GM19238 (cell line): ENCODE results near the gene RPP25L.

Experiments used
- DNase-seq: peaks from one replicate; pipeline ENCODE4 v3.0.0; 2011; ENCODE audit warnings: low spot score; ENCODE audit not compliant: insufficient read length

Gene RPP25L

DNA sequence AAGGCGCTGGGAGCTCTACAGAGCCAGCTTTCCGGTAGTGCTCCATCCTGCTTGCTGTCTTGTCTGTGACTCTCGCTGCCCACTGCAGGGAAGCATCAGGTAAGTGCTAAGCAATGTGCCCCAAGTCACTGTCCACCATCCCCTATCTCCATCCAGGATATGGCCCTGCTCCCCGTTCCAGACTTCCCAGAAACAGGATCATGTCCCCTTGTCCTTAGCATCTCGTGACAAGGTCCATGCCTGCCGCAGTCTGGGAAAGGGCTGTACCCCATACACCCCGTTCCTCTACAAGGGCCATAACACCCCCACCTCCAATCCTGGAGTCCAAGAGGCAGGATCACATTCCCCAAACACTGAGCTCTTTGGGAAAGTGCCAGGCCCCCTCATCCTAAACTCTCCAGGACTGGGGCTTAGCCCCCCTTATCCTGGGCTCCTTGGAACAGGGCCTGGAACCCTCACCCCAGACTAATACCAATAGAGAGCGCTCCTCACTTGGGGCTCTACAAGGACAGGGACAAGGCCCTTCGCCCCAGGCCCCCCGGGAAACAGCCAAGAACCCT, 566 bp downstream of the RPP25L start:
- no peak for DNase-seq

DNA sequence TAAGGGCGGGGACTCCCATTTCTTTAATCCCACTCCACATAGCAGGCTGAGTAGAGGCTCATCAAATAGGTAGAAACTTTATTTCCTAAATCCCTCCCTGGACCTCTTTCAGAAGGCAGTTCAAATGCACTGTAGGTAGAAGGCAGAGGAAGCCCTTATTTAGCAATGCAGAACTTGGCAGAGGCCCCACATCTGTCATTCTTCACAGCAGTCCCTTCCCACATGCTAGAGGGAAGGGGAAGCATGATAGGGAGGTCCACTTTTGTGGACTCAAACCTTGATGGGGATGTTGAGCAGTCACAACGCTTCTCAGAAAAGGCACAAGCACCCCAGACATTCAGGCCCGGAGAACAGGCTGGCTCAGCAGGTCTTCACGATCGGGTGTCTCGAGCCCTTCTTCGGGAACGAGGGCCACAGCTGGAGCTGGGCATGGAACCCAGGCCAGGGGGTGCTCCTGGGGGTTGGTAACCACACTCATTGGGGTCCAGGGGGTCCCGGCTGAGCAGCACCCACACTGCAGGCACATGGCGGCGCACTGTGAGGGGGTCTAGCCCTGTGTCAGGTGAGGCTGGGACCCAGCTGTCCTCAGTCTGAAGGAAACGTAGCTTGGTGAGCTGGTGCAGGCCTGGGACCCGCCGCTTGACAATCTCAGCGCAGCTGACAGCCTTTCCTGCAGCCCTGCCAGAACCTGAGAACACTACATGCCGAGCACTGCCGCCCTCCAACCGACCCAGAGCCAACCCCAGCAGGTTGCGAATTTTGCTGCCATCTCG, 1.3 kb downstream of the RPP25L start:
- no peak for DNase-seq

DNA sequence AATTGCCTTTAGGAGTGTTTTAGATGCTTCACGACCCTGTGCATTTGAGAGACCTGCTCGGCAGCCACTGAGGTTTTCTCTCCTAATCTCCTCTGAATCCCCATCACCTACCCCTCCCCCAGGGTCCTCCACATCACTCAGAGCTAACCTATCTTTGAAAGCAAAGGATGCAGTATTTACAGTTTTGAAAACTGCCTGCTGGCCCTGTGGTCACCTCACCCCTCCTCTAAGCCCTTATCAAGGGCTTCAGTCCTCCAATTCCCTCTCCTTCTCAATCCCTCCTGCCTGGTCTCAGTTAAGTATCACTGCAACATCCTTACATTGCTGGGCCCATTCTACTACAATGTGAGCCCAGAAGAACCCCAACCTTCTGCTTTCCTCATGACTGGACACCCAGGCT, 4.6 kb downstream of the RPP25L start:
- DNase-seq: no peak

DNA sequence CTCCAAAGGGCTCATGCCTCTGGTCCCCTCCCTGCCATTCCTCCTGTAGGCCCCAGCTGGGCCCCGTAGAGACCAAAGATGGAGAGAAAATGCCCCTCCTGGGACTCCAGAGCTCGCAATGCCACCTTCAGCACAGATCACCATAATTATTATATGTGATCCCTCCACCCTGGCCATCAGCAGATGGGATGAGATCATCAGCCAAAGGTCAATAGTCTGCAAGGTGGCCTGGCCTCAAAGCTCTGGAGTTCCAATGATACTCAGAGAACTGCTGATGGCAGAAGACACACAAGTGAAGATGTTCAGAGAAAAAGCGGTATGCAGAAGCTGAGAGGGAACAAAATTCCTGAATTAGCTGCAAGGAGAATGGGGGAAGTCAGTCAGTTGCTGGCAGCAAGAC, 5.0 kb downstream of the RPP25L start:
- no peak for DNase-seq

GRCh38 chr9:34606190-34606589, 5.7 kb downstream of the RPP25L start:
- no peak for DNase-seq

DNA sequence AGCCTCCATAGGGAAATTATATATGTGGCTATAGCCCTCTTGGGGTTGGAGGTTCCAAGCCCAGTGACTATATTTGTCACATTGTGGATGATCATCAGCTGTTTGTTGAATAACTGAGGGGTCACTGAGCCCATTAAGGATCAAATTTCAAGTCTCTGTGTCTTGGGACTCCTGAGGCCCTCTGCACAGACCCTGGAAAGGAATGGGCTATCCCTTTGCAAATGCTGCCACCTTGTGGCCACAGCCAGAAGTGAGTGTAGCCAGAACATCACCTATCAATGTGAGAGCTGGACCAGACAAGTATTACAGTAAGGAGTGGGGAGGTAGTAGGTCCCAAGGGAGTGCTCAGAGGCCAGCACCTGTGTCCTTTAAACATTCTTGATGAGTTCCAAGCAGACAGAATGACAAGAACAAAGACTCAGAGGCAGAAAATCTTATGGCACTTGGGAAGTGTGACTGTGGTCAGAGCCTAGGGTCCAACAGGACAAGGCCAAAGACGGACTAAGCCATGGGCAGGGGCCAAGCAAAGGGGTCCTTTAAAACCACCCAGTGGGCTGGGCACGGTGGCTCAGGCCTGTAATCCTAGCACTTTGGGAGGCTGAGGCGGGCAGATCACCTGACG, 8.2 kb downstream of the RPP25L start:
- DNase-seq: peak; percentile 75

DNA sequence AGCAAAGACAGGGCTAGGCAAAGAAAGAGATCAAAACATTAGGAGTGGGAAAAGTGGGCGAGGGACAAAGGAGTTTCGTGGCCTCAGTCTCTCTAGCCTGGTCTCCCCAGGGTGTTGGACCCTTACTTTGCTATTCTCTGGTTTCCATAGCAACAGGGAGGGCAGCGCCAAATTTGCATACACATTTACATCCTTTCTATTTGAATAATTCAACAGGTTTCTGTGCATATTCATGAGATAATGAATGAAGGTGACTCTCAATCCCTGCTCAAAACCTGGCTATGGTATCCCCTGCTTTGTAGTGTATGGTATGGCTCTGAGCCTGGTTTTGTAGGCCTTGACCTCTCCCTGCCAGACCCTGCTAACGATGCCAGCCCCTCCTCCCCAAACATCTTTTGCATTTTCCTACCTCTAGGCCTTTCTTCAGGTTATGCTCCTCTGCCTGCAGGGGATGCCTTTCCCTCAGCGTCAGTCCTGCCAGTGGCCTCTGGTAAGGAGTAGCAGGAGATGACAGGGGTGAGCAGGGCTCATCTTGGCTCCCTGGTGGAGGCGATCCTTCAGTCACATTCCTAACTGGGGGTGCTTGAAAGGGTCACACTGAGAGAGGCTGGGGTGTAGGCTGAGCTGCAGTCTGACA, 9.8 kb downstream of the RPP25L start:
- no peak for DNase-seq

DNA sequence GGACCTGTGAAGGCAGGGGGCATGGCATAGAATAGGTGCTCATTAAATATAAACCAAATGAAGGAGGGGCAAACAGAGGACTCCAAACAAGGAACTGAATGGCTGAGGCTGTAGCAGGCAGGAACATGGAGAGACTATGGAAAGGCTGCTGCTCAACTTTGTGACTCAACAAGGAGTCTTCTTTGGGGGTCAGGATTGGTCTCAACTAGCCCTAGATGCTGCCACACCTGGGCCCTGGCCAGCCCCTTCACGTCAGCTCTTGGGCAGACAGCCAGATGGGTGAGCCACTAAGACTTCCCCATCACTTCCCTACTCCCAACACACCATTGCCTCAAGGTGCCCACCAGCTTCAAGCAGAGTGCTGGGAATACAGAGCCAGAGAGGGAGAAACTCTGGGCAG, 11.0 kb downstream of the RPP25L start:
- no peak for DNase-seq

- no peak for DNase-seq
Observed at GRCh38 chr9:34599546-34599945, 12.4 kb downstream of the RPP25L start.

DNA sequence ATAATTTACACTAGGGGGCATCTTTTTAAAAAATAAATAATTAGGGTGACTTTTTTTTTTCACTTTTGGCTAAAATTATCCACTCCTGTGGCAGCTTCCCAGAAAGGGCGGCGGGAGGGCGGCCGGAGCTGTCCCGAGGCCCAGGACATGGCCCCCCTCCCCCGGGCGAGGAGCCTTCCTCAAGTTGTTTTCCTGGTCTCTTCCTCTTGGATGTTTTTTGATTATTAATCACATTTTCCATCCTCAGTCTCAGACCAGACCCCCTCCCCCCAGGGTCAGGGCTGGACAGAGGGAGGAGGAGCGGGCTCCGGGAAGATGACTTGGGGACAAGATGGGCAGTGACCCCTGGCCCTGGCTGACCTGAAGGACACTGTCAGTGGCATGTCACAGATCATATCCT, 17.7 kb downstream of the RPP25L start:
- DNase-seq: no peak

DNA sequence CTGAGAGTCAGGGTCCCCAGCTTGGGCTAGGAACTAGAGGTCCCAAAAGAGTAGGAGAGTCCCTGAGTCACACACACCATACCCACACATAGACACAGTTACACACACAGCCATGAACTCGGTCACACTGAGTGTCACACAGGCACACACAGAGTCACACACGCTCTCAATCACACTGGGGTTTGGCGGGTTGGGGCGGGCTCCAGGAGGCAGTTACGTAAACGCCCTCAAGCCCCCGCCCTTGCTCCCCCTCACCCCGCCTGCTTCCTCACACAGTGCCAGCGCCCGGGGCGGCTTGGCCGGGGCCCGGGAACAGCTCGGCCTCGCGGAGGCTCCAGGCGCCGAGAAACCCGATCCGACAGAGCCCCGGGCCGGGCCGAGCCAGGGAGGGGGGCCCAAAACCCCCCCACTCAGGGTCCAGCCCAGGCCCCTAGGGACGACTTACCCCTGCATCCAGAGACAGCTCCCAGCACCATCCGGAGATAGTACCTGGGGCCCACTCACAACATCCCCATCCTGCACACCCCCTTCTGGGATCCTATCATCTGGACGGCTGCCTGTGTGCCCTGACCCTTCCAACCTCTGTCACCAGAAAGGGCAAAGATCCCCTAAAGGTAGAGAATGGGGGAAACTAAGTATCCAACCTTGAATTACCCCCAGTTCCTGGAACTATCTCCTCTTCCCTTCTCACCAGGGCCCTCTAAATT, 18.8 kb downstream of the RPP25L start:
- no peak for DNase-seq

DNA sequence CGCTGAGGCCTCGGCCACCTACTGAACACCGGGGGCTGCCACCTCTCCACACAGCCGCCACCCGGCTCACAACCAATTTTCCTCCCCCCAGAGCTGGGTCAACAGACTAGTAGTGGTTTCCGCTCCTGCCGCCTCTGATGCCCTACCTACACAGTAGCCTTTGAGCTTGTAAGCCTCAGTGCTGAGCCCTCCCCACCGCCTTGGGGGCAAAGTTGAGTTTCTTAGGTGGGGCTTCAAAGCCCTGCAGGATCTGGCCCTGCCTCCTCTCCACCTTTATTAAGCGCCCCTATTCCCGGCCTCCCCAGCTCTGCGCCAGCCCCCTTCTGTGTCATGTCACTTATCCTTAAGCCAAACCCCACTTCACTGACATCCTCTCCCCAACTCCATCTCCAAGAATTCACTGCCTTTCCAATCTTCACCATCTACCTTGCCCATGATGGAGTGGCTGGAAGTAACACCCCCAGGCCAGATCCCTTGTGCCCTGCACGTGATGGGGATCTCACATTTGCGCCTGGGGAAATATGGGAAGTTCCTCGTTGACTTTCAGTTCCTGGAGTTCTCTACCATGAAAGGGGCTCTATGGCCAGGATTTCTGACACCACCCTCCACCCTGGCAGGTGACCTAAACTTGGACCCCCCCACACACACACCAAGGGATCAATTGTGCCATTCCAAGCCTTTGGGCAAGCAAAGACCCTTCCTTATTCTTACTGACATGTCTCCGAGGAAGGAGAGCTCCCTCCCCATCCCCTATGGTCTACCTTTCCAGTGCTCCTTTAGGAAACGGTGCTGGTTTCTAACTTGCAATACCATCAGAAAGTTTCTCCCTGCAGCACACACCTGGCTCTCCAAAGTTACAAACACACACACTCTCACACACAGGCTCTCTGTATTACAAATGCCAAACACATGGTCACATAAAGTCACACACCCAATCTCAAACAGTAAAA, 19.7 kb downstream of the RPP25L start:
- DNase-seq: no peak

DNA sequence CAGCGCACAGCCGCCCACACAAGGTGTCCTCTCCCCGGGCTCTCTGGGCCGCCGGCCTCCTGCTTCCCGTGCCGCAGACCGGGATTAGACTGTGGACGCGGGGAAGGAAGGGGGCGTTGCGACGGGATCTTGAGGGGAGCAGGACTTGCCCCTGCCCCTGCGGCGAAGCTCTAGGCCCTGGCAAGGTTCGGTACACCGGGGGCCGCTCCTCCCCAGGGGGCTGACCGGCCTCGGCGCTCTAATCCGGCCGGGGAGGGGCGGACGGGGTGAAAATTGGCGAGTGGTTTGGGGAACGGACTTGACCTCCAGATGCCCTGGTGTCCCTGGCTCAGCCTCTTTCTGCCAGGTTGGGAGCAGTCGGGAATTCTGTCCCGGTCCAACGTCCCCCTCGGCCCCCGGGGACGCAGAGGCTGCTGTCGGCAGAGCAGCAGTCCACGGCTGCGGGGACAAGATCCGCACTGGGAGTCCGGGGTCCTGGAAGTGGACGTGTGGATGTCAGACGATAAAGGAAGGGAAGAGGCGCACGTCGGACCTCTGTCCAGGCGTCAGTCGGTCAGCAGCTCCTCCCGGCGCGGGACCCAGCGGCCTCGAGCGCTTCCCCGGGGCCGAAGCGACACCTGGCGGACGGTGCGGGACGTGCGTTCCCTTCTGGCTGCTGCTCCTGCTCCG, 20.5 kb downstream of the RPP25L start:
- DNase-seq: peak; percentile 91

DNA sequence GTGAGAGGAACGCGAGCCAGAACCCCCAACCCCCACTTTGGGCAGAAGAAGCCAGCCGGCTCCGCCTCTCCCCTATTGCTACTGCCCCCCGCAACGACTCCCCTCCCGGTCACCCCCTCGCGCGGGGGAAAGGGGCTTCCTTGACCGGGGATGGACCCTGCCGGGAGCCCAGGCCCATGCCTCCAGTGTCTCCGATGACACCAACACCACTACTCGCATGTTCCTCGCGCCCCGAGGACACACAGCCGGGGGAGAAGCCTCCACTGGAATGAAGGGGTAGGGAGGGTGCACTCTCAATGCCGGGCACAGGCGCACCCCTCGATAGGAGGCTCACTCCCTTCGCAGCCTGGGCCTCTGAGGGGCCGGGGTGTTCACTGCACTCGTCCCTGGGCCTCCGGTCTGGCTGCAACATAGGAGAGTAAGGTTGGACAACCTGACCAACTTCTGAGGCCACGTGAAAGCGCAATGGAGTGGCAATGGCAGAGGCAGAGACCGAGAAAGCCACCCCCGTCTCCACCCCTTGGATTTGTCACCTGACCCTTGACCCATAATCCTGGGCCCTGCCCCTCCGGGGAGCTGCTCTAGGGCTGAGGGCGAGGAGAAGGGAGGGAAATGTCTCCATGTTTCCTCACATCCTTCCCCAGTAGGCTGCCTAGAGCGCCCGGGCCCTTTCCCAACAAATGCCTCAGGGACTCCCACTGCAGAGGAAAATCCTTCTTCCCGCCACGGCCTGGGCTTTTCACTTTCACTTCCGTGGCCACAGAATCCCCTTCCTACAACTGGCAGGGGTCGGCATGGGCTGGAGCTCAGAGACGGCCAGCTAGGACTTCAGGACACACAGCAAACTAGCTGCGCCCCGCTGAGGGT, 21.3 kb downstream of the RPP25L start:
- no peak for DNase-seq

GRCh38 chr9:34589636-34590380, 22.1 kb downstream of the RPP25L start, which contains the start of gene CNTFR:
Gene CNTFR (minus strand): TSS chr9:34589724. CDS start chr9:34568981, 20,743 bp downstream.
- no peak for DNase-seq

DNA sequence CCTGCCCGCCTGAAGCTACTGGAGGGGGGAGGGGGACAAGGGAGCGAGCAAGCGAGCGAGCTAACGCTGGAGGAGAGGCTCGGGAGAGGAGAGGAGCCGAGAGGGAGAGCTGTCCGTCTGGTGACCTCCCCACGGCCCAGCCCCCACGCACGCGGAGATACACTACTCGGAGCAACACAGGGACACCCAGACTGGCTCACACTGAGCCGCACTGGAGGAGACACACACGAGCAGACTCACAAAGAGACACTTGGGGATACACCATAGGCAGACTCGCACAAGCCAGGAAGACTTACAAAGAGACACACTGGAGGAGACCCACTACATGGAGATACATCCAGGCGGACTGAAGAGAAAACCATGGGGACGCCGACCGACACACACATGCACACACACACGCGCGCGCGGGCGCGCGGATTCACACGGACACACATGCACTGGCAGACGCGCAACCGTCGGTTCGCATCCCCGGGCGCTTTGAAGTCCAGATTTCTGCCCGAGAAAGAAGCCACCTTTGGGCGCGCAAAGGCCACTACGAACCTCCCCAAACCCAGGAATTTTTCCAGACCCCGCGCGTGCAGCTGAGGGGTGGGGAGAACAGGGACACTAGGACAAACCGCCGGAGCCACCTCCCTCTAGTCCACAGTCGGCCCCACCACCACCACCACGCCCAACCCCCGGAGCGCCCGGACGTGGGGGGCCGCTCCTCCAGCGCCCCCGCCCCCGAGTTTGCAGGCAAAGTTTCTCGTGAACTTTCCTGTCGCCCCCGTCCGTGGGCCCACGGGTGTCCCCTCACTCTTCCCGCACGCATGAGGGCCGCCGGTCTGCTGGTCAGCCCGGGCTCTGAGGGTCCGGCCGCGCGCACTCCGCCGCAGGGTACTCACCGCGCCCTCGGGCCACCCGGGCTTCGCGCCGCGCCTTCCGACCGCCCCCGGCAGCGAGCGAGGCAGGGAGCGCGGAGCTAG, 22.9 kb downstream of the RPP25L start:
- no peak for DNase-seq

DNA sequence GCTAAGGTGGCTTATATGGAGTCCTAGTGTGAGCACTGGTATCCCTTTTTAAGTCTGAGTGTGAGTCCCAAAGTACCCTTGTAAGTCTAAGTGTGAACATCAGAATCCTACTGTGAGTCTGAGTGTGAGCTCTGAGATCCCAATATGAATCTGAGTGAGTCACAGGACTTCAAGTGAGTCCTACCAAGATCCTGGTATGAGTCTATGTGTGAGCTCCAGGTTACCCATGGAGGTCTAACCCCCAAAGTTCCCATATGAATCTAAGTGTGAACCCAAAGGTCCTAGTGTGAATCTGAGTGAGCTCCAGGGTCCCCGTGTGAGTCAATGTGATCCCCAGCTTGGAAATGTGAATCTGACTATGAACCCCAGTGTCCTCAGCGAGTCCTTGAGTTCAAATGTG, 24.6 kb downstream of the RPP25L start:
- no peak for DNase-seq
